ENCODE results near the gene SHH.

DNA sequence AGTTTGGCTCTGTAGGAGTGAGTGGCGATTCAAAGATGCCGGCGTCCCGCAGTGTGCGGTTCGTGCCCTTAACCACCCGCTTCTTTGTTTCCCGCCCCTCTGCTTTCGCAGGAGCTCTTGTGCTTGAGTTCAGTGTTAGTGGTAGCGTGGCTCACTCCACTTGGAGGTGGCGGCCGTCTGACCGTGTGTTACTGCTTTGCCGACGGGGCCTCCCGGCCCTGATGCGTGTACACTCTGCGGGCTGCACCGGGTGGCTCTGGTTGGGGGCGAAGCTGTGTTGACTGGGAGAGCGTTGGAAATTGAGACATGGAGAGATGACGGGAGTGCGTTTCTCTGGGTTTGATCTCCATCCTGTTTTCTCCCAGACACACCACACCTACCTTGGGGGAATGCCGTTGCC lies 31.4 kb downstream of the SHH start:
- TF ChIP-seq POLR2AphosphoS5 (IDR thresholded peaks at IDR 0.05) (no peak), EP300 (IDR thresholded peaks at IDR 0.05) (no peak)

Measured in upper lobe of left lung (tissue), 4 donors.